Measurements from ENCODE around the gene BID. TPM values are rescaled to one million over a fixed set of nuclear protein-coding genes. Genes with fewer than 3 reads are reported as not detected.

The BID gene
- total and polyA plus RNA-seq, 2 of the 8 experiments (the other 6 are each of a cell fraction or from before 2014, with no cell fraction given): 39.3 to 114 TPM

DNA sequence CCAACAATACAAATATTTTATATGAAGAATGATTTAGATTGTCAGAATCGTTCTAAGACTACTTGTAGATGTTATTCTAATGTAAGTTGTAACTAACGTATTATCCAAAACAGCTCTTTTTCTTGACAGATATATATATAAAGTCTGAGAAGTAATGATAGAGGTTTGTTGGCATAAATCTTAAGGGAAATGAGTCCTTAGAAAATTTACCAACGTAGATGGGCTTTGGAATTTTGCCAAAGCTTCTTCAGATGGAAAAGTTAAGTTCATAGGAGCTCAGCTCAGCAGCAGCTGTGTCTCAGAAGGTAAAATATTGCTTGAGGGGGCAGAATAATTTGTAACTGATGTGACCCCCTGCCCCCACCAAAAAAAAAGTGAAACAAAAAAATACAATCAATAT, 66.7 kb downstream of the BID start:
- Histone ChIP-seq H3K36me3 (ENCODE audit: control insufficient read depth in 2 of 4, insufficient read depth in 4 of 4, low read length in 3 of 4) (no peaks in the 10 kb centered on the region), H3K14ac (ENCODE audit: insufficient read length) (no peak overlapping the region), H2AK5ac (ENCODE audit: low read depth, low read length) (no peak overlapping the region), H3K27me3 (replicated peaks in 1 of 4; ENCODE audit: control insufficient read depth in 3 of 4, extremely low read depth in 1 of 4, insufficient read depth in 3 of 4, low read length in 3 of 4) (no peaks in the 10 kb centered on the region), H3K79me2 (ENCODE audit: control insufficient read depth in 1 of 2, insufficient read depth in 2 of 2, low read length in 2 of 2) (no peaks in the 10 kb centered on the region), H3K4me2 (ENCODE audit: insufficient read depth in 1 of 2, low read depth in 2 of 2, low read length in 2 of 2) (no peak overlapping the region), H3K4ac (replicated peaks; ENCODE audit: insufficient read length, low read depth, low read length) (no peak overlapping the region), H4K91ac (replicated peaks; ENCODE audit: insufficient read length, low read length) (no peak overlapping the region), H2BK20ac (ENCODE audit: low read length) (no peak overlapping the region), H3K23me2 (ENCODE audit: low read depth, low read length) (no peaks in the 10 kb centered on the region; the same call in 1 of the 2 replicates), H2BK120ac (replicated peaks; ENCODE audit: low read depth, low read length) (no peak overlapping the region), H2AFZ (ENCODE audit: low read length) (no peak overlapping the region), H4K5ac (ENCODE audit: insufficient read length, low read depth, low read length) (no peak overlapping the region), H2BK12ac (ENCODE audit: low read depth, low read length) (no peak overlapping the region), H3K79me1 (ENCODE audit: low read depth, low read length) (no peaks in the 10 kb centered on the region), H3K4me1 (replicated peaks in 1 of 4; ENCODE audit: control insufficient read depth in 3 of 4, insufficient read depth in 4 of 4, low read length in 3 of 4) (no peaks in the 10 kb centered on the region), H2BK5ac (ENCODE audit: low read depth, low read length) (no peak overlapping the region), H4K8ac (ENCODE audit: extremely low read depth, insufficient read depth, low read length) (no peak overlapping the region), H3K9ac (replicated peaks in 1 of 4; ENCODE audit: extremely low read depth in 1 of 4, low read depth in 3 of 4, low read length in 3 of 4) (no peak overlapping the region), H3K27ac (ENCODE audit: low read depth, low read length) (no peak overlapping the region), H3K4me3 (ENCODE audit: extremely low read depth in 1 of 4, insufficient read depth in 2 of 4, low read depth in 3 of 4, low read length in 4 of 4) (no peak overlapping the region), H3K18ac (ENCODE audit: extremely low read depth, low read length) (no peak overlapping the region), H4K20me1 (replicated peaks in 1 of 2; ENCODE audit: control insufficient read depth in 1 of 2, insufficient read depth in 2 of 2, low read length in 2 of 2) (no peaks in the 10 kb centered on the region), H3K23ac (ENCODE audit: insufficient read length) (no peak overlapping the region), H2BK15ac (ENCODE audit: low read length) (no peak overlapping the region), H3K56ac (replicated peaks; ENCODE audit: insufficient read length, low read depth, low read length) (no peak overlapping the region), H3K9me3 (ENCODE audit: insufficient read depth in 2 of 2, low read depth in 1 of 2, low read length in 1 of 2) (no peaks in the 10 kb centered on the region)
- no peak for DNase-seq (ENCODE audit: low read depth in 1 of 2, low spot score in 2 of 2)
- ChIA-PET CTCF (ENCODE audit: partially characterized antibody) (interaction anchor here (1.3 kb wide), 1 partner anchor 36 kb away, joined by 3 read pairs; no protein-coding TSS in a partner anchor), POLR2A (ENCODE audit: partially characterized antibody) (interaction anchor here (1.1 to 1.2 kb wide), 3 partner anchors 10 to 548 kb away, joined by 3 read pairs; partner anchors contain the start of gene HDHD5)
- 95% methylated on average over 3 of the region's 3 CpGs; no CpG with 5 or more reads in 1 of the 2 experiments for WGBS, 2 experiments (ENCODE audit: extremely low coverage in 1 of 2, insufficient coverage in 1 of 2, insufficient read length in 1 of 2, insufficient replicate concordance in 2 of 2, low coverage in 1 of 2, low lambda C conversion rate in 2 of 2, missing lambda C conversion rate in 1 of 2)
- TF ChIP-seq CHD2 (IDR thresholded peaks at IDR 0.05; ENCODE audit: low read length) (no peak), PHF8 (conservative IDR thresholded peaks at IDR 0.05; ENCODE audit: low read depth, low read length) (no peak), BCL11A (IDR thresholded peaks at IDR 0.05; ENCODE audit: low read depth in 2 of 2, low read length in 2 of 2) (no peak)
- FAIRE-seq: no peak
